OCI-LY1 (cell line): Measurements from ENCODE around the gene KIAA1191.
"Not testable (repeated sequence)": the region's sequence is repeated elsewhere in the genome, so short reads cannot be mapped to it uniquely, and the experiment has no call there.

Source experiments
- H2AFZ ChIP-seq: fragments of 200-600 bp; sonication (generic), shearing (Covaris generic); 2 replicates; pipeline ENCODE4 v1.6.0; 2014; ENCODE audit warnings: antibody characterized with exemption, mild to moderate bottlenecking, low read length
- H3F3A ChIP-seq: fragments of 200-600 bp; sonication (generic), shearing (Covaris generic); 2 replicates; pipeline ENCODE4 v1.6.0; 2014; ENCODE audit warnings: mild to moderate bottlenecking, antibody characterized with exemption, low read length, moderate library complexity; ENCODE audit not compliant: insufficient read depth
- H3K27ac ChIP-seq: fragments of 200-600 bp; sonication (generic); 2 replicates; pipeline ENCODE4 v1.5.1; 2014; ENCODE audit warnings: low read length, mixed run types, mild to moderate bottlenecking, low read depth; ENCODE audit not compliant: poor library complexity, severe bottlenecking
- H3K27me3 ChIP-seq: fragments of 200-600 bp; sonication (generic); 2 replicates; pipeline ENCODE4 v1.6.0; 2014; ENCODE audit warnings: antibody characterized with exemption, mild to moderate bottlenecking, low read length, moderate library complexity; ENCODE audit not compliant: insufficient read depth
- H3K36me3 ChIP-seq: fragments of 200-600 bp; sonication (generic); 2 replicates; pipeline ENCODE4 v1.6.1; 2014; ENCODE audit warnings: mild to moderate bottlenecking, antibody characterized with exemption, low read length, moderate library complexity, mixed read lengths; ENCODE audit not compliant: insufficient read depth
- H3K4me1 ChIP-seq: fragments of 200-600 bp; sonication (generic); 2 replicates; pipeline ENCODE4 v1.5.1; 2014; ENCODE audit warnings: mild to moderate bottlenecking, low read length, moderate library complexity; ENCODE audit not compliant: insufficient read depth, severe bottlenecking
- H3K4me2 ChIP-seq: fragments of 200-600 bp; sonication (generic), shearing (Covaris generic); 2 replicates; pipeline ENCODE4 v1.6.1; 2014; ENCODE audit warnings: low read length
- H3K4me3 ChIP-seq: fragments of 200-600 bp; sonication (generic); 2 replicates; pipeline ENCODE4 v1.5.1; 2014; ENCODE audit warnings: low read length, low read depth, mild to moderate bottlenecking, mixed read lengths; ENCODE audit not compliant: poor library complexity, severe bottlenecking
- H3K79me2 ChIP-seq: fragments of 200-600 bp; shearing (Covaris generic); 2 replicates; pipeline ENCODE4 v1.6.1; 2016; ENCODE audit warnings: mixed run types, low read length, mixed read lengths; ENCODE audit not compliant: insufficient read depth
- H3K9ac ChIP-seq: fragments of 200-600 bp; sonication (generic), shearing (Covaris generic); 2 replicates; pipeline ENCODE4 v1.6.1; 2014; ENCODE audit warnings: mild to moderate bottlenecking, low read length, mixed read lengths
- H3K9me2 ChIP-seq: fragments of 200-600 bp; sonication (generic), shearing (Covaris generic); 2 replicates; pipeline ENCODE4 v1.6.1; 2014; ENCODE audit warnings: low read depth, mild to moderate bottlenecking, low read length, mixed read lengths
- H3K9me3 ChIP-seq: fragments of 200-600 bp; shearing (Covaris generic); 2 replicates; pipeline ENCODE4 v1.6.1; 2014; ENCODE audit warnings: low read length, mixed read lengths
- H4K20me1 ChIP-seq: fragments of 200-600 bp; sonication (generic), shearing (Covaris generic); 2 replicates; pipeline ENCODE4 v1.6.0; 2016; ENCODE audit warnings: mild to moderate bottlenecking, low read length; ENCODE audit not compliant: insufficient read depth
- EZH2 ChIP-seq: fragments of 200-600 bp; sonication (generic), shearing (Covaris generic); IDR thresholded peaks from 2 replicates; pipeline ENCODE4 v1.8.0; 2017; ENCODE audit warnings: borderline replicate concordance, mixed run types, mild to moderate bottlenecking, antibody characterized with exemption, low read length, moderate library complexity, mixed read lengths
- TF ChIP-seq, protein P1 (sequence below): fragments of 200-600 bp; sonication (generic), shearing (Covaris generic); IDR thresholded peaks from 2 replicates; pipeline ENCODE4 v1.5.1; 2017; ENCODE audit warnings: mild to moderate bottlenecking, antibody characterized with exemption, low read length, moderate library complexity, mixed read lengths

The KIAA1191 gene

DNA sequence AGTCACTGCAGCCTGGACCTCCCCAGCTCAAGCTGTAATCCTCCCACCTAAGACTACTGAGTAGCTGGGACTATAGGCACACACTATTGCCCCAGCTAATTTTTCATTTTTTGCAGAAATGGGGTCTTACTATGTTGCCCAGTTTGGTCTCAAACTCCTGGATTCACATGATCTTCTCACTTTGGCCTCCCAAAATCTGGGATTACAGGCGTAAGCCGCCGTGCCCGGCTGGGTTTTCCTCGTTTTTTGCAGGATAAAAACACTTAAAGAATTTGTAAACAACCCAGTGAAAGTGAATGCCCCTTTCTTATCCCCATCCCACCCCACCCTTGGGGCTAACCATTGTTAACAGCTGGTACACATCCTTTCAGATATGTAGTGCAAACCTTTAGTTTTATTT lies 47.0 kb upstream of the KIAA1191 start:
- peaks cover 20% of the 10 kb centered on the region; the same call in 1 of the 2 replicates for H3K36me3 ChIP-seq
- H3K27me3 ChIP-seq, result no peaks in the 10 kb centered on the region
- no peak overlapping the region for H3K27ac ChIP-seq
- no peak overlapping the region for H3K9ac ChIP-seq
- H3K9me3 ChIP-seq, result no peaks in the 10 kb centered on the region
- no peaks in the 10 kb centered on the region for H4K20me1 ChIP-seq
- H3K4me1 ChIP-seq, result peaks cover 8% of the 10 kb centered on the region
- no peaks in the 10 kb centered on the region for H3F3A ChIP-seq
- no peaks in the 10 kb centered on the region for H3K79me2 ChIP-seq
- no peak overlapping the region for H3K4me2 ChIP-seq
- no peaks in the 10 kb centered on the region for H3K9me2 ChIP-seq
- TF ChIP-seq, protein P1, sequence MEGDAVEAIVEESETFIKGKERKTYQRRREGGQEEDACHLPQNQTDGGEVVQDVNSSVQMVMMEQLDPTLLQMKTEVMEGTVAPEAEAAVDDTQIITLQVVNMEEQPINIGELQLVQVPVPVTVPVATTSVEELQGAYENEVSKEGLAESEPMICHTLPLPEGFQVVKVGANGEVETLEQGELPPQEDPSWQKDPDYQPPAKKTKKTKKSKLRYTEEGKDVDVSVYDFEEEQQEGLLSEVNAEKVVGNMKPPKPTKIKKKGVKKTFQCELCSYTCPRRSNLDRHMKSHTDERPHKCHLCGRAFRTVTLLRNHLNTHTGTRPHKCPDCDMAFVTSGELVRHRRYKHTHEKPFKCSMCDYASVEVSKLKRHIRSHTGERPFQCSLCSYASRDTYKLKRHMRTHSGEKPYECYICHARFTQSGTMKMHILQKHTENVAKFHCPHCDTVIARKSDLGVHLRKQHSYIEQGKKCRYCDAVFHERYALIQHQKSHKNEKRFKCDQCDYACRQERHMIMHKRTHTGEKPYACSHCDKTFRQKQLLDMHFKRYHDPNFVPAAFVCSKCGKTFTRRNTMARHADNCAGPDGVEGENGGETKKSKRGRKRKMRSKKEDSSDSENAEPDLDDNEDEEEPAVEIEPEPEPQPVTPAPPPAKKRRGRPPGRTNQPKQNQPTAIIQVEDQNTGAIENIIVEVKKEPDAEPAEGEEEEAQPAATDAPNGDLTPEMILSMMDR, result no peak
- no peak for TF ChIP-seq EZH2
- H3K4me3 ChIP-seq, result no peak overlapping the region
- no peak overlapping the region for H2AFZ ChIP-seq

DNA sequence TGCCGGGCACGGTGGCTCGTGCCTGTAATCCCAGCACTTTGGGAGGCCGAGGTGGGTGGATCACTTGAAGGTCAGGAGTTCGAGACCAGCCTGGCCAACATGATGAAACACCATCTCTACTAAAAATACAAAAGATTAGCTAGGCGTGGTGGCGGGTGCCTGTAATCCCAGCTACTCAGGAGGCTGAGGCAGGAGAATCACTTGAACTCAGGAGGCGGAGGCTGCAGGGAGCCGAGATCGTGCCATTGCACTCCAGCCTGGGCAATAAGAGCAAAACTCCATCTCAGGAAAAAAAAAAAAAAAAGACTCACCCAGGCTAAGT lies 46.6 kb upstream of the KIAA1191 start:
- not testable (repeated sequence) for H3K79me2 ChIP-seq, H3K27me3 ChIP-seq, H3K4me2 ChIP-seq, H3K27ac ChIP-seq, H3F3A ChIP-seq, H4K20me1 ChIP-seq, H2AFZ ChIP-seq, H3K9ac ChIP-seq, H3K4me1 ChIP-seq, H3K9me3 ChIP-seq, H3K9me2 ChIP-seq, H3K4me3 ChIP-seq
- peaks cover 20% of the 10 kb centered on the region; the same call in 1 of the 2 replicates for H3K36me3 ChIP-seq

DNA sequence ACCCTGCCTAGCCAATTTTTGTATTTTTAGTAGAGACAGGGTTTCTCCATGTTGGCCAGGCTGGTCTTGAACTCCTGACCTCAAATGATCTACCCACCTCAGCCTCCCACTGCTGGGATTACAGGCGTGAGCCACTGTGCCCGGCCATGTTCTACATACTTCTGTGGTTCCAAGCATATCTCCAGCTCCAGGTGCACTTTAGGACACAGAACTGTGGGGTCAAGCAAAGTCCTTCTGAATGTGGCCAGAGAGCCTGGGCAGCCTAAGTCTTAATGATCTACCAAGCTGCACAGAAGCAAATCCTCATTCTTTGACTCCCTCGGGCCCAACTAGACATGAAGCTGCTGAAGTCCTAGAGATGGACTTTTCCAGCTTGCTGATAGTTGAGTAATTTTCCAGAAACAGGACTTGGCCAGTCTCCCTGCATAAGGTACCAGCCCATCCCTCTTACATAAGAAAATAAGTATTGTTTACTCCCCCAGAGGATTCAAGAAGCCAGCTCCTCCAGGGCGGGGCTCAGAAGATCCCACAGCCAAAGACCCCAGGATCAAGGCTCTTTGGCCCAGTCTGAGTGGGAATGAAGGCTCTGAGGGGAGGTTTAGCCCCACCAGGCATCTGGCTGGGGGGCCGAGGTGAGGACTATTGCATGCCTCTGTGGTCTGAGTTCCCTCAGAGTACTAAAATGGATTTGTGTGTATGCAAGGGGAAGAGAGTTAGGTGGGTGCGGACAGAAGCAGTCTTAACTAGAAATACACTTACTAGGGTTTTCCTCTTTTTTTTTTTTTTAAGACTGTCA lies 46.1 kb upstream of the KIAA1191 start:
- H3K79me2 ChIP-seq, result no peaks in the 10 kb centered on the region
- H3K4me2 ChIP-seq, result no peak overlapping the region
- no peaks in the 10 kb centered on the region for H3F3A ChIP-seq
- H3K9me3 ChIP-seq, result no peaks in the 10 kb centered on the region
- H3K4me1 ChIP-seq, result peaks cover 8% of the 10 kb centered on the region
- no peak overlapping the region for H2AFZ ChIP-seq
- peaks cover 20% of the 10 kb centered on the region; the same call in 1 of the 2 replicates for H3K36me3 ChIP-seq
- no peak overlapping the region for H3K27ac ChIP-seq
- H3K27me3 ChIP-seq, result no peaks in the 10 kb centered on the region
- no peaks in the 10 kb centered on the region for H3K9me2 ChIP-seq
- no peak overlapping the region for H3K4me3 ChIP-seq
- no peaks in the 10 kb centered on the region for H4K20me1 ChIP-seq
- TF ChIP-seq, protein P1, result no peak
- no peak for TF ChIP-seq EZH2
- no peak overlapping the region for H3K9ac ChIP-seq

DNA sequence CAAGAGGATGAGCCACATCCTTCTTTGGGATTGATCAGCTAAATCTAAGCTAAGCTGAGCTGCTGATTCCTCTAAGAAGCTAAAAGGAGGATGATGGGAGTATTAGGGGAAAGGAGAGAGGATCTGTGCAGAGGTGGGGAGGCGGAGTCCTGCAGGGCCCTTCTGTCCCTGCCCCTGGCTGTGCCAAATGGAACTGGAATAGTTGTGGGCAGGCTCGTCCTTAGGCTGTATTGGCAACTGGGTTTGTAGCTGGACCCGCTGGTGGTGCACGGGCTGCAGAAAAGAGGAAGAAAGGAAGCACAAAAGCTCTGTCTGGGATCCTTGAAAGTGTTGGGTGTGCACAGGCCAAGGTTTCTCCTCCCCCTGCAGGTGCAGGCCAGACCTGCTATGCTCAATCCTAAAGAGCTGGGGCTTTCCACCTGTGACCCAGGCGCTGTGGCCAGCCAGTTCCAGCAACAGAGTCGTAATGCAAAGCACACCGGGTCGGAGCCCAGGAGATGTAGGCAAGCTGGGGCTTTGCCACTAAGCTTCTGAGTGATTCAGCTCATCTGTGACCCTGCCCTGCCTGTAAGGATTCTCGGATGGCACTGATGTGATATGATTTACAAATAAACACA lies 45.0 kb upstream of the KIAA1191 start:
- Histone ChIP-seq H3K9ac (no peak overlapping the region), H4K20me1 (no peaks in the 10 kb centered on the region), H3K36me3 (peaks cover 20% of the 10 kb centered on the region; the same call in 1 of the 2 replicates), H3K27me3 (no peaks in the 10 kb centered on the region), H2AFZ (no peak overlapping the region), H3K4me2 (no peak overlapping the region), H3K79me2 (no peaks in the 10 kb centered on the region), H3K4me3 (no peak overlapping the region), H3K9me3 (no peaks in the 10 kb centered on the region), H3F3A (no peaks in the 10 kb centered on the region), H3K27ac (no peak overlapping the region), H3K9me2 (no peaks in the 10 kb centered on the region), H3K4me1 (peaks cover 8% of the 10 kb centered on the region)
- TF ChIP-seq, protein P1, result no peak
